BE2C (cell line): ENCODE results near the gene PCTP. TPM values are rescaled to one million over a fixed set of nuclear protein-coding genes. Genes with fewer than 3 reads are reported as not detected.

ENCODE experiments used
- DNase-seq: peaks from one replicate; pipeline ENCODE4 v3.0.0-alpha.2; 2020
- H3K27me3 ChIP-seq: fragments of 250-450 bp; sonication (Bioruptor Pico); 2 replicates; pipeline ENCODE4 v1.5.1; 2020; ENCODE audit warnings: mild to moderate bottlenecking
- H3K36me3 ChIP-seq: fragments of 250-450 bp; sonication (Bioruptor Pico); 2 replicates; pipeline ENCODE4 v1.5.1; 2020; ENCODE audit warnings: mild to moderate bottlenecking
- H3K4me1 ChIP-seq: fragments of 250-450 bp; sonication (Bioruptor Pico); 2 replicates; pipeline ENCODE4 v1.5.1; 2020
- H3K4me3 ChIP-seq: 2 replicates; pipeline ENCODE4 v1.5.1; 2011; ENCODE audit warnings: low read depth, low read length
- H3K9me3 ChIP-seq: fragments of 250-450 bp; sonication (Bioruptor Pico); 2 replicates; pipeline ENCODE4 v1.5.1; 2020
- polyA plus RNA-seq: library from polyadenylated mRNA; unstranded; fragments of >200 nt; gene quantifications from one replicate; pipeline ENCODE4 v1.2.1, GENCODE V29; 2012; ENCODE audit warnings: low read depth, missing spikeins; ENCODE audit not compliant: insufficient read length, insufficient read depth
- TF ChIP-seq, protein P1 (sequence below): IDR thresholded peaks from 2 replicates; pipeline ENCODE4 v1.5.1; 2012; ENCODE audit warnings: mild to moderate bottlenecking, low read depth, low read length

The PCTP gene
- polyA plus RNA-seq = 24.6 TPM

DNA sequence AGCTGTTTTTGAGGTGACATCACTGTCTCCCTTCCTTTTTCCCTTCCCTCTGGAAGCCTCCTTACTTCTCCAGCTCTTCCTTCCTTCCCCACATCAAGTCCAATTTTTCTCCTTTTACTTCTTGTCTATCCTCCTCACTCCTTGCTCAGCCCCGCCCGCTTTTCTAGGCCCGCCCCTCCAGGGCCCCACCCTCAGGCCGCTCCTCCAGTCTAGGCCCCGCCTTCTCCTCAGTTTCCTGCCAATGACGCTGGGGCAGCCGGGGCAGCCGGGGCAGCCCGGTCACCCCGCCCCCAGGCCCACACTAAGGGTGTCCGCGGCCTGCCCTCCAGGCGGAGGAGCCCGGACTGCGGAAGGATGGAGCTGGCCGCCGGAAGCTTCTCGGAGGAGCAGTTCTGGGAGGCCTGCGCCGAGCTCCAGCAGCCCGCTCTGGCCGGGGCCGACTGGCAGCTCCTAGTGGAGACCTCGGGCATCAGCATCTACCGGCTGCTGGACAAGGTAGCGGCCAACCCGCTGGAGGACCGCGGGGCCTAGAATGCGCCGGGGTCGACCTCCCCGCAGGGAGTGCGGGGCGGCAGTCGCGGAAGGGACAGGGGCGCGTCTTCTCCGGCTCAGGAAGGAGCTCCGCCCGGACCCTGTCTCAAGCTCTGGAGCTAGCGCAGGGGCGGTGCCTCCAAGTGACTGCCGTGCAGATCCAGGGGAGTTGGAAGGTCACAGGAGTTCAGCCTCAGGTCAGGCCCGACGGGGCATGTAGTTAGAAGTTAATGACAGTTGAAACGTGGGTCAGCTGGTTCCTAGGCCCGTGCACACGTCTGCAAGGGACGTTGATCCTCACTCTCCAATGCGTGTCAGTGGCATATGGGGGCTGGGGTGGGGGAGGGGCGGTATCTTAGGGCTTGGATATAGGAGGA lies at the start of gene PCTP:
Gene PCTP, plus strand, starts transcription at position 302 of the 908 bp plus-strand sequence. Its CDS starts 53 bp downstream, at position 355.
- H3K27me3 ChIP-seq = no peaks in the 10 kb centered on the region
- peak; percentile 96 for DNase-seq
- peak within 1 kb of the TSS; percentile 80 for H3K4me3 ChIP-seq
- no peaks in the 10 kb centered on the region for H3K9me3 ChIP-seq
- peaks cover 6% of the 10 kb centered on the region; the same call in 1 of the 2 replicates for H3K4me1 ChIP-seq
- TF ChIP-seq, protein P1, sequence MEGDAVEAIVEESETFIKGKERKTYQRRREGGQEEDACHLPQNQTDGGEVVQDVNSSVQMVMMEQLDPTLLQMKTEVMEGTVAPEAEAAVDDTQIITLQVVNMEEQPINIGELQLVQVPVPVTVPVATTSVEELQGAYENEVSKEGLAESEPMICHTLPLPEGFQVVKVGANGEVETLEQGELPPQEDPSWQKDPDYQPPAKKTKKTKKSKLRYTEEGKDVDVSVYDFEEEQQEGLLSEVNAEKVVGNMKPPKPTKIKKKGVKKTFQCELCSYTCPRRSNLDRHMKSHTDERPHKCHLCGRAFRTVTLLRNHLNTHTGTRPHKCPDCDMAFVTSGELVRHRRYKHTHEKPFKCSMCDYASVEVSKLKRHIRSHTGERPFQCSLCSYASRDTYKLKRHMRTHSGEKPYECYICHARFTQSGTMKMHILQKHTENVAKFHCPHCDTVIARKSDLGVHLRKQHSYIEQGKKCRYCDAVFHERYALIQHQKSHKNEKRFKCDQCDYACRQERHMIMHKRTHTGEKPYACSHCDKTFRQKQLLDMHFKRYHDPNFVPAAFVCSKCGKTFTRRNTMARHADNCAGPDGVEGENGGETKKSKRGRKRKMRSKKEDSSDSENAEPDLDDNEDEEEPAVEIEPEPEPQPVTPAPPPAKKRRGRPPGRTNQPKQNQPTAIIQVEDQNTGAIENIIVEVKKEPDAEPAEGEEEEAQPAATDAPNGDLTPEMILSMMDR = peak; percentile 42
- H3K36me3 ChIP-seq = no peaks in the 10 kb centered on the region

DNA sequence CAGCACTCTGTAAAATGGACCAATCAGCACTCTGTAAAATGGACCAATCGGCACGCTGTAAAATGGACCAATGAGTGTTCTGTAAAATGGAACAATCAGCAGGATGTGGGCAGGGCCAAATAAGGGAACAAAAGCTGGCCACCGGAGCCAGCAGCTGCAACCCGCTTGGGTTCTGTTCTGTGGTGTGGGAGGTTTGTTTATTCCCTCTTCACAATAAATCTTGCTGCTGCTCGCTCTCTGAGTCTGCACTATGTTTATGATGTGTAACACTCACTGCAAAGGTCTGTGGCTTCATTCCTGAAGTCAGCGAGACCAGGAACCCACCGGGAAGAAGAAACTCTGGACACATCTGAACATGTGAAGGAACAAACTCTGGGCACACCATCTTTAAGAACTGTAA lies 48.7 kb upstream of the PCTP start:
- TF ChIP-seq, protein P1 = no peak
- DNase-seq = no peak
- H3K9me3 ChIP-seq = no peaks in the 10 kb centered on the region
- H3K4me1 ChIP-seq = peaks cover 19% of the 10 kb centered on the region
- no peak overlapping the region for H3K4me3 ChIP-seq
- H3K27me3 ChIP-seq = no peaks in the 10 kb centered on the region
- H3K36me3 ChIP-seq = no peaks in the 10 kb centered on the region

DNA sequence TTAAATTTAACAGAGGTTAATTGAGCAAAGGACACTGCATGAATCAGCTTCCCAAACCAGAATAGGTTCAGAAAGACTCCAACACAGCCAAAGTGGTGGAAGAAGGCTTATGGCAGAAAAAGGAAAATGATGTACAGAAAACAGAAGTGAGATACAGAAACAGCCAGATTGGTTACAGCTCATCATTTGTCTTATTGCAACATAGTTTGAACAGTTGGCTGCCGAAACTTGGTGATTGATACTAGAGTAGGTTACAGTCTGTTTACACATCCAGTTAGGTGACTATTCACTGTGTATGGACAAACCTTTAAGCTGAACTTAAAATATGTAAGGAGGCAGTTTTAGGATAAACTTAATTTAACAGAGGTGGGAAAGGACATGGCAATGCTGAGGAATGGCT lies 46.5 kb upstream of the PCTP start:
- Histone ChIP-seq H3K9me3 (no peaks in the 10 kb centered on the region), H3K4me1 (peaks cover 19% of the 10 kb centered on the region), H3K27me3 (no peaks in the 10 kb centered on the region), H3K36me3 (no peaks in the 10 kb centered on the region), H3K4me3 (no peak overlapping the region)
- TF ChIP-seq, protein P1 = no peak
- DNase-seq = no peak

DNA sequence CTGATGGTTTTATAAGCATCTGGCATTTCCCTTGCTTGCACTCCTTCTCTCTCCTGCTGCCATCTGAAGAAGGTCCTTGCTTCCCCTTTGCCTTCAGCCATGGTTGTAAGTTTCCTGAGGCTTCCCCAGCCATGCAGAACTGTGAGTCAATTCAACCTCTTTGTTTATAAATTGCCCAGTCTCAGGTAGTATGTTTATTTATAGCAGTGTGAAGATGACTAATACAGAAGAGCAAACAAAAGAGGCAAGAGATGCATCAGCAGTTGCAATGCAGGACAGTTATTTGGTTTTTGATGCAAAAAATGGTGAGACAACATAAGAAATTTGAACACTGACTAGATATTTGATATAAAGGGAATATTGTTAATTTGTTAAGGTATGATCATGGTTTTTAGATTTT lies 45.0 kb upstream of the PCTP start:
- no peaks in the 10 kb centered on the region for H3K27me3 ChIP-seq
- no peak overlapping the region for H3K4me3 ChIP-seq
- H3K36me3 ChIP-seq = no peaks in the 10 kb centered on the region
- peaks cover 21% of the 10 kb centered on the region for H3K4me1 ChIP-seq
- no peaks in the 10 kb centered on the region for H3K9me3 ChIP-seq
- no peak for DNase-seq
- TF ChIP-seq, protein P1 = no peak

GRCh38 chr17:55706808-55707773 lies 43.8 kb upstream of the PCTP start:
- no peaks in the 10 kb centered on the region for H3K27me3 ChIP-seq
- H3K4me3 ChIP-seq = peak overlapping the region; percentile 34
- peak; percentile 34 for DNase-seq
- peaks cover 21% of the 10 kb centered on the region for H3K4me1 ChIP-seq
- H3K36me3 ChIP-seq = no peaks in the 10 kb centered on the region
- TF ChIP-seq, protein P1 = no peak
- no peaks in the 10 kb centered on the region for H3K9me3 ChIP-seq
